Right renal cortex interstitium (tissue), 3 donors: ENCODE results near the gene TMEM126A. TPM values are rescaled to one million over a fixed set of nuclear protein-coding genes. Genes with fewer than 3 reads are reported as not detected.
"Not testable (repeated sequence)": the region's sequence is repeated elsewhere in the genome, so short reads cannot be mapped to it uniquely, and the experiment has no call there.

Source experiments
- DNase-seq, 3 donors: peaks; one replicate each; pipeline ENCODE4 v3.0.0-alpha.2; 2013; ENCODE audit warnings: low read depth in 3 of 3, low spot score in 2 of 3
- polyA plus RNA-seq, 3 donors: library from polyadenylated mRNA; unstranded; fragments of 120-200 nt; gene quantifications; one replicate each; pipeline ENCODE4 v1.2.1, GENCODE V29; 2013; ENCODE audit not compliant: insufficient read length in 3 of 3

TMEM126A gene
- 10 to 100 TPM; 35.1 to 38.9 (median 38.3) TPM for polyA plus RNA-seq

DNA sequence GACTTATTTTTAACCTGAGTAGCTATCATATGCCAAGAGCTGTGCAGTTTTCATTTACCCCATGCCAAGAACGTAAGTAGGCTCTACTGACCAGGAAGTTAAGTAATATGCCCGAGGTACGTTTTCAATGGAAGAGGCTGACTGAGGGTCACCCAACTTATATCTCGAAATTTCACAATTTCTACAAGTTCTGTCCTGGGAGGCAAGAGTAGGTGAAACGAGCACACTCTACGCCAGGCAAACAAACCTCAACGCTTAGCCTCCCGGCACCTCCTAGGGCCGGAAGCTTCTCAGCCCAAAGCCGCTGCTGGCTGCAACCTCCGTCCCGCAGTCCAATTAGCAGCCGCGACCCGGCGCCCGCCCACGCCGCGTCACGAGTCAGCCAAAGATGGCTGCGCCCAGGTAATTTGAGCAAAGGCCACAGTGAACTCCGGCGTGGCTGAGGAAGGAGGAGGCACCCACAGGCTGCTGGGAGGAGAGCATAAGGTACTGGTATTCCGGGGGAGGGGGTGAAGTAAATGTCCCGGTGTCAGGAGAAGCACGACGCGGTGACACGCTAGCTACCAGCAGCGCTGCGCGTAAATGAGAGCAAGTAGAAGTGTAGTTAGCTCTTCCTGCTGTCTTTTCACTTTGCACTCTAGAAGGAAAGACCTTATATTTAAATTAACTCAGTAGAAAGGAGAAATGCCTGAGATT, at the start of gene TMEM126A:
TMEM126A (plus strand) TSS at position 364 of the 696 bp plus-strand sequence. CDS start 2,289 bp downstream, outside the sequence.
- DNase-seq: peak in 2 of 3 donors; percentile 70 to 79

DNA sequence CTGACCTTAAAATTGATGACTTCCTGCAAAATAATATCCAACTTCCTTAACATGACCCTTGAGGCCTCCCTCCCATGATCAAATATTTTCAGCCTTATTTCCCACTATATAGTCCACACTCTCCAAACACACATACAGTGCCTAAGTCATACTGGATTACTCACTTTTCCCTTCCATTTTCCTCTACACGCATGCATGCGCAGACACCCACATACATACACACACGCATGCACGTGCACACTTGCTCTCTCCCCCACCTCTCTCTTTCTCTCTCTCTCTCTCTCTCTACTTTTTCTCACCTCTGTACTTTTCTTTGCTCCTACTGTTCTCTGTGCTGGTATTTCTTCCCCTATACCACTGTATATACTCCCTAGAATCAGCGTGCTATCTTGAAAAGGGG, 48.7 kb upstream of the TMEM126A start:
- DNase-seq: no peak

DNA sequence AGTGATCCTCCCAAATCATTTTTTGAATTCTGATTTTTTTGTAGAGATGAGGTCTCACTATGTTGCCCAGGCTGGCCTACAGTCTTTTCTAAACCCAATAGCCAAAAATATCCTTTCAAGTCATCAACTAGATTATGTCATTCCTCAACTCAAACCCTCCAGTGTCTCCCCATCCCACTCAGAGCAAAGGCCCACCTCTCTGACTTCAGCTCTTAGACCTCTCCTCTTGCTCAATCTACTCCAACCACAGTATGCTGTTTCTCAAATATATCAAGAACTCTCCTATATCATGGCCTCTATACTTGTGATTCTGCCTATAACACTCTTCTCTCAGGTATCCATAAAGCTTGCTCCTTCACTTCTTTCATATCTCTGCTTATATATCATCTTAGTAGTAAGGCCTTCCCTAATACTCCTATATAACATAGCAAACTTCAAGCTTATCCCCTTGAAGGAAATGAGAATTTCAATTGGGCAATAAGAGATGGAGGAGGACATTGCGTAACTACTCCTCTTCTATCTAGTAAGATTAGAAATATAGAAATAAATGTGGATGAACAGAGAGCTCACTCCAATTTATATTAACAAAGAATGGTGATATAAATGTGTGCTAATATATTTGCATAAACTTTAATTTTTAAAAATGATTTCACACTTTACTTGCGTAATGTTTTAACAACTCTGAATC, 45.1 kb upstream of the TMEM126A start:
- no peak for DNase-seq

DNA sequence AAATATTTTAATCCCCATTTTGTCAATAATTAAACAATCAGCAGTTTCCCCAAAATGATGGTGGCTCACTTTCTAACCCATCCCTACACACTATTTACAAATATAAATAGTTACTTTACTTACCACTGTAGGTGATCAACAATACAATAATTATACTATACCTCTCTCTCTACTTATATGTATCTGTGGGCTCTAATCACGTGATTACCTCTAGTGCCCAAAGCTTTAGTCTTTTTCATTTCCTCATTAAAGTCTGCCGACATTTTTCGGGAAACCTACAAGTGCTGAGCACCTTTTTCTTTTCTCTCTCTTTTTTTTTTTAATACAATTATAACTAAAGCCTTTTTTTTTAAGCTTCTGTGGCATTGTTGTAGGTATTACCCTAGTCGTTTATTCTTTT, 44.5 kb upstream of the TMEM126A start:
- no peak for DNase-seq

DNA sequence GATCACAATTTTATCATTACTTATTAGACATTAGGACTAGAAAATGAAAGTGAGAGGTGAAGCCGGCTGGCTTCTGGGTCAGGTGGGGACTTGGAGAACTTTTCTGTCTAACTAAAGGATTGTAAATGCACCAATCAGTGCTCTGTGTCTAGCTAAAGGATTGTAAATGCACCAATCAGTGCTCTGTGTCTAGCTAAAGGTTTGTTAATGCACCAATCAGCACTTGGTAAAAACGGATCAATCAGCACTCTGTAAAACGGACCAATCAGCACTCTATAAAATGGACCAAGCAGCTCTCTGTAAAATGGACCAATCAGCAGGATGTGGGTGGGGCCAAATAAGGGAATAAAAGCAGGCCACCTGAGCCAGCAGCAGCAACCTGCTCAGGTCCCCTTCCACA, 41.5 kb upstream of the TMEM126A start:
- DNase-seq: not testable (repeated sequence)

DNA sequence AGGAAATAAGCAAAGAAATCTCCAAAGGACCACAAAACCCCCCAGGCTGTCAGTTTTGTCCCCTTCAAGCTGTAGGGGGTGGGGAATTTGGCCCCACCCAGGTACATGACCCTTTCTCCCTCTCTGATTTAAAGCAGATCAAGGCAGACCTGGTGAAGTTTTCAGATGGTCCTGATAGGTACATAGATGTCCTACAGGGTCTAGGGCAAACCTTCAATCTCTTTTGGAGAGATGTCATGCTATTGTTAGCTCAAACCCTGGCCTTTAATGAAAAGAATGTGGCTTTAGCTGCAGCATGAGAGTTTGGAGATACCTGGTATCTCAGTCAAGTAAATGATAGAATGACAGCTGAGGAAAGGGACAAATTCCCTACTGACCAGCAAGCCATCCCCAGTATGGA, 39.1 kb upstream of the TMEM126A start:
- DNase-seq: not testable (repeated sequence)

GRCh38 chr11:85609286-85609685, 38.5 kb upstream of the TMEM126A start:
- not testable (repeated sequence) for DNase-seq

DNA sequence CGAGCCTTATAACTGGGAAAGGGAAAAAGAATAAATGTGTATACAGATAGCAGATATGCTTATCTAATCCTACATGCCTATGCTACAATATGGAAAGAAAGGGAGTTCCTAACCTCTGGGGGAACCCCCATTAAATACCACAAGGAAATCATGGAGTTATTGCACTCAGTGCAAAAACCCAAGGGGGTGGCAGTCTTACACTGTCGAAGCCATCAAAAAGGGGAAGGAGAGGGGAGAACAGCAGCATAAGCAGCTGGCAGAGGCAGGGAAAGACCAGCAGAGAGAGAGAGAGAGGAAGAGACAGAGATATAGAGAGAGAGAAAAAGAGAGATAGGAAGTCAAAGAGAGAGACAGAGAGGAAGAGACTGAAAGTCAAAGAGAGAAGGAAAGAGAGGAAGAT, 36.1 kb upstream of the TMEM126A start:
- DNase-seq: not testable (repeated sequence)

DNA sequence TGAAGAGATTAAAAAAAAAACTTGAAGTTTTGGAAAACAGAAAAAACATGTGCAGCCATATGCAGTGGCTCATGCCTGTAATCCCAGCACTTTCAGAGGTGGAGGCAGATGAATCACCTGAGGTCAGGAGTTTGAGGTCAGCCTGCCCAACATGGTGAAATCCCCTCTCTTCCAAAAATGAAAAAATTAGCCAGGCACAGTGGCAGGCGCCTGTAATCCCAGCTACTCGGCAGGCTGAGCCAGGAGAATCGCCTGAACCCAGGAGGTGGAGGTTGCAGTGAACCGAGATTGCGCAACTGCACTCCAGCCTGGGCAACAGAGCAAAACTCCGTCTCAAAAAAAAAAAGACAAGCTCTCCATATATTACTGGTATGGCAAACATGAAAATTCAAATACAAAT, 28.3 kb upstream of the TMEM126A start:
- no peak for DNase-seq

- no peak for DNase-seq
These were observed 27.5 kb upstream of the TMEM126A start for GRCh38 chr11:85620256-85620655.

- no peak for DNase-seq
These were observed 21.3 kb upstream of the TMEM126A start for GRCh38 chr11:85626496-85626895.

- peak in 1 of 3 donors; percentile 18 for DNase-seq
These were observed 20.3 kb upstream of the TMEM126A start, which contains the start of gene DLG2 for GRCh38 chr11:85627332-85627997. DLG2 (minus strand) TSS chr11:85627344.

- DNase-seq: peak; percentile 91 to 95 (median 91)
These were observed 19.6 kb upstream of the TMEM126A start, which contains the start of gene TMEM126B for GRCh38 chr11:85627998-85628770. TMEM126B (plus strand) TSS chr11:85628593; CDS start chr11:85628608, 15 bp downstream.

DNA sequence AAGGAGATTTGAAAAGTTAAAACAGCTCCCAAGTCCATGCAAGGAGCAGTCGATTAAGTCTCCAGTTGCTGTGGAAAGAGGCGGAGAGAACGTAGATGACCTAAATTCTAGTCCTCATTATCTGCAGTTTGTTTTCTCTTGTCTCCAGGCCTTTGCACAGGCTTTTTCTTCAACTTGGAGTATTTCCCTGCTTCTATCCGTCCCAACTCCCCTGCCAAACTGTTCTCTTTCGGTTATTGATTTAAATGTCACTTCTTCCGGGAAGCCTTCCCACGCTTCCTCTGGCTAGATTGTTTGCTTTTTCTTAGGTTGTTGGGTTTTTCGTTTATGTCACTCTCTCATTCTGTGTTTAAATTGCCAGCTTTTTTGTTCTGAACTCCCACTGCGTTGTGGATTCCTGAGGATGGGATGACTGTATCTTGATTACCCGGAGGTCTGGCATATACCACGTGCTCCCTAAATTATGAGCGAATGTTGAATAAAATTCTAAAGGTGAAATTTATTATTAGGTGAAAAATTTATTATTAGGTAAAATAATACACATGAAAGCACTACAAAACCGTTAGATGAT, 18.9 kb upstream of the TMEM126A start:
- DNase-seq: no peak

- no peak for DNase-seq
These were observed 13.0 kb upstream of the TMEM126A start for GRCh38 chr11:85634747-85635146.

DNA sequence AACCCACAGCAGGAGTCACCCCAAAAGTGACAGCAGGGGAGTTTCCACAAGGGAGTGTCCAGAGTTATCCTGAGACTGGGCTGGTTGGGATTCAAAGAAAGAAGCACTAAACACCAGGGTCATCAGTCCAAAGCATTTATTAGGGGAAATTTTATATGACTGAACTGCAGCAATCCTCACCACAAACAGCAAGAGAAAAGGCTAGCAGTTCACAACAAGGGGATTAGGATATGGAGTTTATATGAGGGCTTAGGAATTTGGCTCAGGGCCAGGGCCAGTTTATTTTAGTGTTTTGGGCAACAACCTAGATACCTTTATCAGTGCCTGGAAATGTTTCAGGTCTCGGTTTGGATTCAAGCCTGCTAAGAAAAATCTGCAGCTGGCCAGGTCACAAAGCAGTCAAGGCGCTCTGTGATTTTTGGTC, 4.6 kb upstream of the TMEM126A start:
- no peak for DNase-seq

DNA sequence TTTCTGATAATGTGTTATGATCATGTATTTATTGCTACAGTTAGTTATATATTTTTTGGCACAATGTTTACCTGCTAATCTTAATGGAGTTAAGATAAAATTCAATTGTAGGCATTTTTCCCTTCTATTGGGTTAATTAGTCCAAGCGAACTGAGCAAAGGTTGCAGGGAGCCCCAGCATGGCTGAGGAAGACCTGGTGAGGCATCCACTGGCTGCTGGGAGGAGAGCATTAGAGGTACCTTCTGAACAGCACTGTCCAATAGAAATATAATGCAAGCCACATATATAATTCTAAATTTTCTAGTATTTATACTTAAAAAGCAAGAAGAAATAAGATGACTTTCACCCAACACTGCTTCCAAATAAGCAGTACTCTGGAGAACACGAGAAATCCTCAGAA, 689 bp upstream of the TMEM126A start:
- no peak for DNase-seq

- no peak for DNase-seq
These were observed 3.4 kb downstream of the TMEM126A start for GRCh38 chr11:85651118-85651517.

- DNase-seq: no peak
These were observed 5.2 kb downstream of the TMEM126A start for GRCh38 chr11:85652786-85653447.

DNA sequence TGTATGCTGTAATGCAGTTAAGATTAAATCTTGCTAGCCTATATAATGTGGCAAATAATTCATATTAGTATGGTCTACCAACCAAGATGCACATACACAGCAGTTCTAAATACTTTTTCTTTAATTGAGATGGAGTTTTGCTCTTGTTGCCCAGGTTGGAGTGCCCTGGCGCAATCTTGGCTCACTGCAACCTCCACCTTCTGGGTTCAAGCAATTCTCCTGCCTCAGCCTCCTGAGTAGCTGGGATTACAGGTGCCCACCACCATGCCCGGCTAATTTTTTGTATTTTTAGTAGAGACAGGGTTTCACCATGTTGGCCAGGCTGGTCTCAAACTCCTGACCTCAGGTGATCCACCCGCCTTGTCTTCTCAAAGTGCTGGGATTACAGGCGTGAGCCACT, 6.6 kb downstream of the TMEM126A start:
- not testable (repeated sequence) for DNase-seq
